Measurements from ENCODE around the gene KLHL20. TPM values are rescaled to one million over a fixed set of nuclear protein-coding genes. Genes with fewer than 3 reads are reported as not detected.

KLHL20 gene
- total and polyA plus RNA-seq, 2 experiments from 2014 or later = 12.3 to 14.5 TPM

- TF ChIP-seq, protein P1, sequence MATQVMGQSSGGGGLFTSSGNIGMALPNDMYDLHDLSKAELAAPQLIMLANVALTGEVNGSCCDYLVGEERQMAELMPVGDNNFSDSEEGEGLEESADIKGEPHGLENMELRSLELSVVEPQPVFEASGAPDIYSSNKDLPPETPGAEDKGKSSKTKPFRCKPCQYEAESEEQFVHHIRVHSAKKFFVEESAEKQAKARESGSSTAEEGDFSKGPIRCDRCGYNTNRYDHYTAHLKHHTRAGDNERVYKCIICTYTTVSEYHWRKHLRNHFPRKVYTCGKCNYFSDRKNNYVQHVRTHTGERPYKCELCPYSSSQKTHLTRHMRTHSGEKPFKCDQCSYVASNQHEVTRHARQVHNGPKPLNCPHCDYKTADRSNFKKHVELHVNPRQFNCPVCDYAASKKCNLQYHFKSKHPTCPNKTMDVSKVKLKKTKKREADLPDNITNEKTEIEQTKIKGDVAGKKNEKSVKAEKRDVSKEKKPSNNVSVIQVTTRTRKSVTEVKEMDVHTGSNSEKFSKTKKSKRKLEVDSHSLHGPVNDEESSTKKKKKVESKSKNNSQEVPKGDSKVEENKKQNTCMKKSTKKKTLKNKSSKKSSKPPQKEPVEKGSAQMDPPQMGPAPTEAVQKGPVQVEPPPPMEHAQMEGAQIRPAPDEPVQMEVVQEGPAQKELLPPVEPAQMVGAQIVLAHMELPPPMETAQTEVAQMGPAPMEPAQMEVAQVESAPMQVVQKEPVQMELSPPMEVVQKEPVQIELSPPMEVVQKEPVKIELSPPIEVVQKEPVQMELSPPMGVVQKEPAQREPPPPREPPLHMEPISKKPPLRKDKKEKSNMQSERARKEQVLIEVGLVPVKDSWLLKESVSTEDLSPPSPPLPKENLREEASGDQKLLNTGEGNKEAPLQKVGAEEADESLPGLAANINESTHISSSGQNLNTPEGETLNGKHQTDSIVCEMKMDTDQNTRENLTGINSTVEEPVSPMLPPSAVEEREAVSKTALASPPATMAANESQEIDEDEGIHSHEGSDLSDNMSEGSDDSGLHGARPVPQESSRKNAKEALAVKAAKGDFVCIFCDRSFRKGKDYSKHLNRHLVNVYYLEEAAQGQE (IDR thresholded peaks at IDR 0.05; ENCODE audit: unreplicated experiment) = no peak
- TF ChIP-seq EZH2phosphoT487 (IDR thresholded peaks at IDR 0.05; ENCODE audit: unreplicated experiment) (no peak), ZNF331 (CRISPR knock-in tag; IDR thresholded peaks at IDR 0.05; ENCODE audit: low read depth) (no peak), POLR2AphosphoS5 (IDR thresholded peaks at IDR 0.05; ENCODE audit: low read depth) (no peak), ZNF114 (CRISPR knock-in tag; IDR thresholded peaks at IDR 0.05) (no peak), CREB1 (CRISPR knock-in tag; IDR thresholded peaks at IDR 0.05; ENCODE audit: low read depth) (no peak), STAT1 (IDR thresholded peaks at IDR 0.05; ENCODE audit: unreplicated experiment) (no peak), ETS1 (IDR thresholded peaks at IDR 0.05) (no peak), EZH2 (IDR thresholded peaks at IDR 0.05; ENCODE audit: low read depth, unreplicated experiment) (no peak), JUNB (IDR thresholded peaks at IDR 0.05; ENCODE audit: unreplicated experiment) (no peak)
- TF ChIP-seq, protein P2, sequence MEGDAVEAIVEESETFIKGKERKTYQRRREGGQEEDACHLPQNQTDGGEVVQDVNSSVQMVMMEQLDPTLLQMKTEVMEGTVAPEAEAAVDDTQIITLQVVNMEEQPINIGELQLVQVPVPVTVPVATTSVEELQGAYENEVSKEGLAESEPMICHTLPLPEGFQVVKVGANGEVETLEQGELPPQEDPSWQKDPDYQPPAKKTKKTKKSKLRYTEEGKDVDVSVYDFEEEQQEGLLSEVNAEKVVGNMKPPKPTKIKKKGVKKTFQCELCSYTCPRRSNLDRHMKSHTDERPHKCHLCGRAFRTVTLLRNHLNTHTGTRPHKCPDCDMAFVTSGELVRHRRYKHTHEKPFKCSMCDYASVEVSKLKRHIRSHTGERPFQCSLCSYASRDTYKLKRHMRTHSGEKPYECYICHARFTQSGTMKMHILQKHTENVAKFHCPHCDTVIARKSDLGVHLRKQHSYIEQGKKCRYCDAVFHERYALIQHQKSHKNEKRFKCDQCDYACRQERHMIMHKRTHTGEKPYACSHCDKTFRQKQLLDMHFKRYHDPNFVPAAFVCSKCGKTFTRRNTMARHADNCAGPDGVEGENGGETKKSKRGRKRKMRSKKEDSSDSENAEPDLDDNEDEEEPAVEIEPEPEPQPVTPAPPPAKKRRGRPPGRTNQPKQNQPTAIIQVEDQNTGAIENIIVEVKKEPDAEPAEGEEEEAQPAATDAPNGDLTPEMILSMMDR (conservative IDR thresholded peaks at IDR 0.05; ENCODE audit: low read depth in 2 of 2) = no peak
Measured at GRCh38 chr1:173784997-173785396, 70.2 kb downstream of the KLHL20 start (continued).

DNA sequence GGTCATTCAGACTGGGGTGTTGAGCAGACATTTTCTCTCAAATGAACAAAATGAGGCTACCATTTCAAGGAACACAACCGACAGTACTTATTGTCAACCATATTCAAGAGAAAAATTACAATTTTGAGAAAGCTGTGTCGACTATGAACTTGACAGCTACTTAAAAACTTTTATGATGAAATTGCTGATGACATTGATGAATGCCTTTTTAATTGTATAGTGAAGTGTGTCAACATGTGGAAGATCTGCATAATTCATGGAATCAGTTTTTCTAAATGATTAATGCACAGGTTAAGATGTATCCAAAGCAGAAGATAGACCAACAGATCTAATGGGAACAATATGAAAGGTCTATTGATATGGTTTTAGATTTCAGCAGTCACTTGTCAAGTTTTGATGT lies 75.1 kb downstream of the KLHL20 start:
- H3K4me3 Mint-ChIP-seq = no peak overlapping the region
- no peaks in the 10 kb centered on the region for H3K27me3 ChIP-seq (ENCODE audit: insufficient read depth)
- no peak overlapping the region for H3K27ac ChIP-seq (ENCODE audit: low read depth)
- no peaks in the 10 kb centered on the region for H3K27me3 Mint-ChIP-seq (ENCODE audit: insufficient read depth, low read depth, poor library complexity)
- H3K27ac Mint-ChIP-seq = no peak overlapping the region
- H3F3A ChIP-seq (replicated peaks; ENCODE audit: low read depth) = no peaks in the 10 kb centered on the region
- H3K4me1 ChIP-seq (ENCODE audit: insufficient read depth) = no peaks in the 10 kb centered on the region; the same call in 1 of the 2 replicates
- no peaks in the 10 kb centered on the region for H3K9me2 ChIP-seq (ENCODE audit: insufficient read depth)
- peaks cover 6% of the 10 kb centered on the region; the same call in 2 of the 3 replicates for H3K36me3 Mint-ChIP-seq (ENCODE audit: low read depth)
- H3K4me2 ChIP-seq = no peak overlapping the region
- H2AFZ ChIP-seq = no peak overlapping the region
- DNase-seq (ENCODE audit: low spot score) (no peak), ATAC-seq (no peak)
- peaks cover 9% of the 10 kb centered on the region for H3K4me1 Mint-ChIP-seq
- H4K20me1 ChIP-seq (replicated peaks; ENCODE audit: insufficient read depth) = no peaks in the 10 kb centered on the region
- H3K4me3 ChIP-seq = no peak overlapping the region
- H3K36me3 ChIP-seq (ENCODE audit: insufficient read depth) = 0 out of 2 replicates have a peak, but pooled peaks cover 6% of the 10 kb centered on the region
- no peaks in the 10 kb centered on the region for H3K9me3 Mint-ChIP-seq
- no peaks in the 10 kb centered on the region for H3K79me2 ChIP-seq (replicated peaks; ENCODE audit: insufficient read depth)
- no peak for TF ChIP-seq EZH2 (IDR thresholded peaks at IDR 0.05; ENCODE audit: low read depth, unreplicated experiment)
- TF ChIP-seq ZNF114 (CRISPR knock-in tag; IDR thresholded peaks at IDR 0.05) = no peak
- no peak for TF ChIP-seq STAT1 (IDR thresholded peaks at IDR 0.05; ENCODE audit: unreplicated experiment)
- TF ChIP-seq, protein P1 (IDR thresholded peaks at IDR 0.05; ENCODE audit: unreplicated experiment) = no peak
- no peak for TF ChIP-seq JUNB (IDR thresholded peaks at IDR 0.05; ENCODE audit: unreplicated experiment)

Measured in GM23338 (cell line).